A549 (cell line): Measurements from ENCODE around the gene TUB.

Source experiments
- BHLHE40 ChIP-seq: IDR thresholded peaks from 2 replicates; pipeline ENCODE4 v1.6.1; 2012; ENCODE audit warnings: low read depth, low read length, inconsistent platforms
- CEBPB ChIP-seq, 2 experiments: fragments of >200 bp in 1 of 2; sonication (Bioruptor Twin) in 1 of 2; formaldehyde crosslinking in 1 of 2; IDR thresholded peaks; 2 replicates each; pipeline ENCODE4 v1.6.1; 2012 to 2016
- CHD2 ChIP-seq: fragments of 150-350 bp; IDR thresholded peaks from 2 replicates; pipeline ENCODE4 v1.6.1; 2014; ENCODE audit warnings: low read length; ENCODE audit not compliant: partially characterized antibody
- EP300 ChIP-seq, 2 experiments: fragments of >200 bp; sonication (Bioruptor Twin); formaldehyde crosslinking; IDR thresholded peaks; 2 replicates in 1 of 2; 3 replicates in 1 of 2; pipeline ENCODE4 v1.6.1; 2016 to 2017
- KDM1A ChIP-seq: fragments of 200-600 bp; sonication (generic); IDR thresholded peaks from 2 replicates; pipeline ENCODE4 v1.6.1; 2016; ENCODE audit warnings: low read depth, mild to moderate bottlenecking
- NFE2L2 ChIP-seq: fragments of 150-350 bp; conservative IDR thresholded peaks from 2 replicates; pipeline ENCODE4 v1.6.1; 2014; ENCODE audit warnings: low read length
- POLR2A ChIP-seq: IDR thresholded peaks from 2 replicates; pipeline ENCODE4 v1.6.1; 2012; ENCODE audit warnings: mild to moderate bottlenecking, low read length
- RAD21 ChIP-seq, 2 experiments: fragments of >200 bp in 1 of 2; sonication (Bioruptor Twin) in 1 of 2; formaldehyde crosslinking in 1 of 2; IDR thresholded peaks in 1 of 2; conservative IDR thresholded peaks in 1 of 2; 2 replicates in 1 of 2; 3 replicates in 1 of 2; pipeline ENCODE4 v1.6.1; 2012 to 2018; ENCODE audit warnings: inconsistent platforms in 1 of 2
- RCOR1 ChIP-seq: fragments of 150-350 bp; IDR thresholded peaks from 2 replicates; pipeline ENCODE4 v1.6.1; 2014; ENCODE audit warnings: antibody characterized with exemption, low read length, low read depth
- ZFP36 ChIP-seq: fragments of 450-650 bp; IDR thresholded peaks from 2 replicates; pipeline ENCODE4 v1.6.1; 2014; ENCODE audit warnings: borderline replicate concordance; ENCODE audit not compliant: partially characterized antibody
- TF ChIP-seq, protein P1 (sequence below): fragments of >200 bp; sonication (Bioruptor Twin); formaldehyde crosslinking; IDR thresholded peaks from 3 replicates; pipeline ENCODE4 v1.5.1; 2016
- TF ChIP-seq, protein P2 (sequence below): fragments of 250-450 bp; sonication (Bioruptor Pico); IDR thresholded peaks from 2 replicates; pipeline ENCODE4 v1.5.0; 2021; ENCODE audit warnings: mild to moderate bottlenecking, moderate library complexity, borderline replicate concordance
- TF ChIP-seq, protein P3 (sequence below): IDR thresholded peaks from 2 replicates; pipeline ENCODE4 v1.6.1; 2012
- TF ChIP-seq, protein P4 (sequence below): fragments of 150-350 bp; IDR thresholded peaks from 2 replicates; pipeline ENCODE4 v1.6.1; 2014; ENCODE audit warnings: low read depth, mild to moderate bottlenecking, low read length

DNA sequence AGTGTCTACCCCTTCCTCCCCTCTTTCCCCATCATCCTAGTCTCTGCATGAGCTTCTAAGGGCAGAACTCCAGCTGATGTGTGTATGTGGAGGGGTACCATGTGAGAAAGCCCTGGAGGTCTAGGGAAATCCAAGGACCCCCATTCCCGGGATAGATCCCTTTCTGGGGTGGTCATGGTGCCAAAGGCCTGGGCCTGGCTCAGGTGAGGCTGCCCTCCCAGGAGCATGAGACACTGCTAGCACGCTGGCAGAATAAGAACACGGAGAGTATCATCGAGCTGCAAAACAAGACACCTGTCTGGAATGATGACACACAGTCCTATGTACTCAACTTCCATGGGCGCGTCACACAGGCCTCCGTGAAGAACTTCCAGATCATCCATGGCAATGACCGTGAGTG lies 19.6 kb downstream of the TUB start:
- TF ChIP-seq, protein P1, sequence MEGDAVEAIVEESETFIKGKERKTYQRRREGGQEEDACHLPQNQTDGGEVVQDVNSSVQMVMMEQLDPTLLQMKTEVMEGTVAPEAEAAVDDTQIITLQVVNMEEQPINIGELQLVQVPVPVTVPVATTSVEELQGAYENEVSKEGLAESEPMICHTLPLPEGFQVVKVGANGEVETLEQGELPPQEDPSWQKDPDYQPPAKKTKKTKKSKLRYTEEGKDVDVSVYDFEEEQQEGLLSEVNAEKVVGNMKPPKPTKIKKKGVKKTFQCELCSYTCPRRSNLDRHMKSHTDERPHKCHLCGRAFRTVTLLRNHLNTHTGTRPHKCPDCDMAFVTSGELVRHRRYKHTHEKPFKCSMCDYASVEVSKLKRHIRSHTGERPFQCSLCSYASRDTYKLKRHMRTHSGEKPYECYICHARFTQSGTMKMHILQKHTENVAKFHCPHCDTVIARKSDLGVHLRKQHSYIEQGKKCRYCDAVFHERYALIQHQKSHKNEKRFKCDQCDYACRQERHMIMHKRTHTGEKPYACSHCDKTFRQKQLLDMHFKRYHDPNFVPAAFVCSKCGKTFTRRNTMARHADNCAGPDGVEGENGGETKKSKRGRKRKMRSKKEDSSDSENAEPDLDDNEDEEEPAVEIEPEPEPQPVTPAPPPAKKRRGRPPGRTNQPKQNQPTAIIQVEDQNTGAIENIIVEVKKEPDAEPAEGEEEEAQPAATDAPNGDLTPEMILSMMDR = no peak
- no peak for TF ChIP-seq CHD2
- TF ChIP-seq, protein P2, sequence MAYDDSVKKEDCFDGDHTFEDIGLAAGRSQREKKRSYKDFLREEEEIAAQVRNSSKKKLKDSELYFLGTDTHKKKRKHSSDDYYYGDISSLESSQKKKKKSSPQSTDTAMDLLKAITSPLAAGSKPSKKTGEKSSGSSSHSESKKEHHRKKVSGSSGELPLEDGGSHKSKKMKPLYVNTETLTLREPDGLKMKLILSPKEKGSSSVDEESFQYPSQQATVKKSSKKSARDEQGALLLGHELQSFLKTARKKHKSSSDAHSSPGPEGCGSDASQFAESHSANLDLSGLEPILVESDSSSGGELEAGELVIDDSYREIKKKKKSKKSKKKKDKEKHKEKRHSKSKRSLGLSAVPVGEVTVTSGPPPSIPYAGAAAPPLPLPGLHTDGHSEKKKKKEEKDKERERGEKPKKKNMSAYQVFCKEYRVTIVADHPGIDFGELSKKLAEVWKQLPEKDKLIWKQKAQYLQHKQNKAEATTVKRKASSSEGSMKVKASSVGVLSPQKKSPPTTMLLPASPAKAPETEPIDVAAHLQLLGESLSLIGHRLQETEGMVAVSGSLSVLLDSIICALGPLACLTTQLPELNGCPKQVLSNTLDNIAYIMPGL (CRISPR knock-in tag) = no peak
- TF ChIP-seq BHLHE40 = no peak
- TF ChIP-seq CEBPB (IDR thresholded peaks at IDR 0.05) = no peak
- TF ChIP-seq, protein P3, sequence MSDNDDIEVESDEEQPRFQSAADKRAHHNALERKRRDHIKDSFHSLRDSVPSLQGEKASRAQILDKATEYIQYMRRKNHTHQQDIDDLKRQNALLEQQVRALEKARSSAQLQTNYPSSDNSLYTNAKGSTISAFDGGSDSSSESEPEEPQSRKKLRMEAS = no peak
- TF ChIP-seq POLR2A = no peak
- no peak for TF ChIP-seq NFE2L2
- TF ChIP-seq RAD21 (conservative IDR thresholded peaks at IDR 0.05 in 1 of 2, IDR thresholded peaks at IDR 0.05 in 1 of 2) = no peak
- no peak for TF ChIP-seq RCOR1
- TF ChIP-seq, protein P4, sequence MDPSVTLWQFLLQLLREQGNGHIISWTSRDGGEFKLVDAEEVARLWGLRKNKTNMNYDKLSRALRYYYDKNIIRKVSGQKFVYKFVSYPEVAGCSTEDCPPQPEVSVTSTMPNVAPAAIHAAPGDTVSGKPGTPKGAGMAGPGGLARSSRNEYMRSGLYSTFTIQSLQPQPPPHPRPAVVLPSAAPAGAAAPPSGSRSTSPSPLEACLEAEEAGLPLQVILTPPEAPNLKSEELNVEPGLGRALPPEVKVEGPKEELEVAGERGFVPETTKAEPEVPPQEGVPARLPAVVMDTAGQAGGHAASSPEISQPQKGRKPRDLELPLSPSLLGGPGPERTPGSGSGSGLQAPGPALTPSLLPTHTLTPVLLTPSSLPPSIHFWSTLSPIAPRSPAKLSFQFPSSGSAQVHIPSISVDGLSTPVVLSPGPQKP = no peak
- no peak for TF ChIP-seq EP300 (IDR thresholded peaks at IDR 0.05)
- TF ChIP-seq KDM1A = no peak
- no peak for TF ChIP-seq ZFP36
